PC-3 (cell line): ENCODE results near the gene DAAM2. TPM values are rescaled to one million over a fixed set of nuclear protein-coding genes. Genes with fewer than 3 reads are reported as not detected.

Experiments
- ATAC-seq: fragments of 200-7000 bp; cut with Tn5 transposase; 2 replicates; pipeline ENCODE4 v1.9.1; 2020; ENCODE audit warnings: mild to moderate bottlenecking, moderate library complexity
- BruUV-seq: library from RNA; stranded (reverse); fragments of 400-500 nt; replicated peaks from 2 replicates; lab custom pipeline; 2021; lab: Mats Ljungman, UMichigan
- CTCF ChIA-PET: fragments of 300-600 bp; sonication (Branson Sonifier 250); formaldehyde crosslinking; loops from one replicate; lab custom pipeline; 2022; ENCODE audit warnings: antibody characterized with exemption; lab: Charles Lee
- POLR2A ChIA-PET: fragments of 300-600 bp; sonication (Branson Sonifier 250); formaldehyde crosslinking; loops from one replicate; lab custom pipeline; 2022; ENCODE audit warnings: antibody characterized with exemption; ENCODE audit not compliant: unreplicated experiment; lab: Charles Lee
- DNase-seq: peaks from one replicate; pipeline ENCODE4 v3.0.0-alpha.2; 2015
- H2AFZ ChIP-seq: fragments of 300-600 bp; sonication (generic); 2 replicates; pipeline ENCODE4 v1.6.0; 2016; ENCODE audit warnings: antibody characterized with exemption, low read length
- H3F3A ChIP-seq: fragments of 300-600 bp; sonication (generic); one replicate; pipeline ENCODE4 v1.6.0; 2017; ENCODE audit warnings: antibody characterized with exemption, low read length, control low read depth, mild to moderate bottlenecking; ENCODE audit not compliant: unreplicated experiment
- H3K27ac ChIP-seq: fragments of 300-600 bp; sonication (generic); 2 replicates; pipeline ENCODE4 v1.5.1; 2016; ENCODE audit warnings: mild to moderate bottlenecking, low read length
- H3K27me3 ChIP-seq: fragments of 300-600 bp; sonication (generic); 2 replicates; pipeline ENCODE4 v1.6.1; 2016; ENCODE audit warnings: low read length, mixed read lengths
- H3K36me3 ChIP-seq: fragments of 300-600 bp; sonication (generic); 2 replicates; pipeline ENCODE4 v1.6.1; 2016; ENCODE audit warnings: low read depth, mixed run types, low read length, mixed read lengths
- H3K4me1 ChIP-seq: fragments of 300-600 bp; sonication (generic); 2 replicates; pipeline ENCODE4 v1.5.1; 2016; ENCODE audit warnings: low read length; ENCODE audit not compliant: insufficient read depth
- H3K4me2 ChIP-seq: fragments of 300-600 bp; sonication (generic); 2 replicates; pipeline ENCODE4 v1.6.0; 2016; ENCODE audit warnings: low read length
- H3K4me3 ChIP-seq: fragments of 300-600 bp; sonication (generic); 2 replicates; pipeline ENCODE4 v1.5.1; 2016; ENCODE audit warnings: mild to moderate bottlenecking, low read length, mixed read lengths
- H3K79me2 ChIP-seq: fragments of 300-600 bp; sonication (generic); 2 replicates; pipeline ENCODE4 v1.6.1; 2017; ENCODE audit warnings: low read length, mixed read lengths
- H3K9ac ChIP-seq: fragments of 300-600 bp; sonication (generic); 2 replicates; pipeline ENCODE4 v1.6.0; 2016; ENCODE audit warnings: mild to moderate bottlenecking, low read length
- H3K9me2 ChIP-seq: fragments of 300-600 bp; sonication (generic); replicated peaks from 2 replicates; pipeline ENCODE4 v1.6.1; 2016; ENCODE audit warnings: mixed run types, low read length, mixed read lengths
- H3K9me3 ChIP-seq: fragments of 300-600 bp; sonication (generic); 2 replicates; pipeline ENCODE4 v1.6.1; 2016; ENCODE audit warnings: low read length, mixed read lengths
- H4K20me1 ChIP-seq: fragments of 300-600 bp; sonication (generic); 2 replicates; pipeline ENCODE4 v1.6.1; 2016; ENCODE audit warnings: low read length, mixed read lengths
- CTCF ChIP-seq: fragments of 300-600 bp; sonication (generic); conservative IDR thresholded peaks from 2 replicates; pipeline ENCODE4 v1.5.1; 2017; ENCODE audit warnings: antibody characterized with exemption, low read depth, mild to moderate bottlenecking, low read length
- EZH2 ChIP-seq: fragments of 300-600 bp; sonication (generic); IDR thresholded peaks from one replicate; pipeline ENCODE4 v1.6.1; 2017; ENCODE audit warnings: antibody characterized with exemption, mild to moderate bottlenecking, low read length; ENCODE audit not compliant: unreplicated experiment
- EZH2phosphoT487 ChIP-seq: fragments of 300-600 bp; sonication (generic); IDR thresholded peaks from 2 replicates; pipeline ENCODE4 v1.6.1; 2018; ENCODE audit warnings: mild to moderate bottlenecking, antibody characterized with exemption, low read length, borderline replicate concordance
- intact Hi-C: fragments of 100-400 bp; cut with micrococcal nuclease; formaldehyde crosslinking; loops from 2 replicates; pipeline ENCODE4 v1.9.0; 2023
- total RNA-seq: library from RNA; depleted of rRNA; stranded (reverse); fragments of >200 nt; gene quantifications from 2 replicates; pipeline ENCODE4 v1.2.3, GENCODE V29; 2014

The DAAM2 gene
- total RNA-seq, 1 experiment from 2014 or later = not detected

- no peaks in the 10 kb centered on the region for H3K27me3 ChIP-seq
- peak overlapping the region; percentile 81 for H3K27ac ChIP-seq
- H3K4me2 ChIP-seq = peak overlapping the region; percentile 81
- no peaks in the 10 kb centered on the region for H4K20me1 ChIP-seq
- ChIA-PET CTCF (no interaction called here), POLR2A (no interaction called here)
- TF ChIP-seq EZH2phosphoT487 = no peak
- no peak for TF ChIP-seq CTCF
- TF ChIP-seq EZH2 = no peak
- H3F3A ChIP-seq = no peaks in the 10 kb centered on the region
- ATAC-seq (peak; percentile 57), DNase-seq (peak; percentile 56)
- H3K4me3 ChIP-seq = peak overlapping the region; percentile 57
- intact Hi-C loops = no loop called here
- H3K9me2 ChIP-seq = no peaks in the 10 kb centered on the region
- H3K4me1 ChIP-seq = peaks cover 40% of the 10 kb centered on the region
- H2AFZ ChIP-seq = peak overlapping the region; percentile 53; the same call in 1 of the 2 replicates
- no TSS peak for BruUV-seq
- no peaks in the 10 kb centered on the region for H3K79me2 ChIP-seq
- H3K9me3 ChIP-seq = no peaks in the 10 kb centered on the region
- H3K9ac ChIP-seq = no peak overlapping the region
- H3K36me3 ChIP-seq = no peaks in the 10 kb centered on the region
These were observed 137.7 kb downstream of the DAAM2 start for GRCh38 chr6:39929733-39930461.

- Histone ChIP-seq H3K9ac (0 out of 2 replicates have a peak overlapping the region, but pooled peaks have one; percentile 8), H3K4me2 (peak overlapping the region; percentile 81), H3K4me1 (peaks cover 40% of the 10 kb centered on the region), H3K9me3 (no peaks in the 10 kb centered on the region), H3K27ac (peak overlapping the region; percentile 81), H3K4me3 (peak overlapping the region; percentile 57; the same call in 1 of the 2 replicates), H2AFZ (peak overlapping the region; percentile 53; the same call in 1 of the 2 replicates), H4K20me1 (no peaks in the 10 kb centered on the region), H3K36me3 (no peaks in the 10 kb centered on the region), H3K9me2 (no peaks in the 10 kb centered on the region), H3K27me3 (no peaks in the 10 kb centered on the region), H3F3A (no peaks in the 10 kb centered on the region), H3K79me2 (no peaks in the 10 kb centered on the region)
- no TSS peak for BruUV-seq
- ATAC-seq (no peak), DNase-seq (no peak)
- no peak for TF ChIP-seq CTCF
- TF ChIP-seq EZH2phosphoT487 = no peak
- no peak for TF ChIP-seq EZH2
- intact Hi-C loops = no loop called here
- POLR2A ChIA-PET = interaction anchor here (0.6 kb wide), 1 partner anchor 13 kb away, joined by 3 read pairs; no protein-coding TSS in a partner anchor
- CTCF ChIA-PET = no interaction called here
These were observed 138.4 kb downstream of the DAAM2 start for GRCh38 chr6:39930540-39930939.

GRCh38 chr6:39931607-39932006 lies 139.4 kb downstream of the DAAM2 start:
- Histone ChIP-seq H3K27me3 (no peaks in the 10 kb centered on the region), H3K4me1 (peaks cover 40% of the 10 kb centered on the region), H3K79me2 (no peaks in the 10 kb centered on the region), H3F3A (no peaks in the 10 kb centered on the region), H3K36me3 (no peaks in the 10 kb centered on the region), H2AFZ (no peak overlapping the region), H3K9me3 (no peaks in the 10 kb centered on the region), H3K4me3 (no peak overlapping the region), H3K4me2 (no peak overlapping the region), H3K9me2 (no peaks in the 10 kb centered on the region), H3K9ac (no peak overlapping the region), H4K20me1 (no peaks in the 10 kb centered on the region), H3K27ac (no peak overlapping the region)
- ChIA-PET CTCF (no interaction called here), POLR2A (interaction anchor here (0.5 kb wide), 1 partner anchor 981 kb away, joined by 3 read pairs; no protein-coding TSS in a partner anchor)
- ATAC-seq (no peak), DNase-seq (no peak)
- intact Hi-C loops = no loop called here
- TF ChIP-seq CTCF (no peak), EZH2phosphoT487 (no peak)
- BruUV-seq = no TSS peak
